ENCODE measurements around the gene CMYA5.

CMYA5 gene

GRCh38 chr5:79825802-79826201, 136.2 kb downstream of the CMYA5 start:
- Histone ChIP-seq H3K4me2 (no peak overlapping the region), H3K4me3 (IDR thresholded peaks at IDR 0.05; ENCODE audit: insufficient read depth, low read depth, low read length) (no peak overlapping the region), H3K9ac (no peak overlapping the region), H3K27ac (no peak overlapping the region), H3K79me2 (ENCODE audit: insufficient read depth, low read depth) (no peaks in the 10 kb centered on the region), H2AFZ (ENCODE audit: low read depth) (no peak overlapping the region), H3K4me1 (ENCODE audit: low read depth, poor library complexity, severe bottlenecking) (no peaks in the 10 kb centered on the region), H3K36me3 (ENCODE audit: insufficient read depth) (no peaks in the 10 kb centered on the region), H3K27me3 (ENCODE audit: insufficient read depth, low read depth) (no peaks in the 10 kb centered on the region), H4K20me1 (ENCODE audit: insufficient read depth) (no peaks in the 10 kb centered on the region)
- TF ChIP-seq, protein P1, sequence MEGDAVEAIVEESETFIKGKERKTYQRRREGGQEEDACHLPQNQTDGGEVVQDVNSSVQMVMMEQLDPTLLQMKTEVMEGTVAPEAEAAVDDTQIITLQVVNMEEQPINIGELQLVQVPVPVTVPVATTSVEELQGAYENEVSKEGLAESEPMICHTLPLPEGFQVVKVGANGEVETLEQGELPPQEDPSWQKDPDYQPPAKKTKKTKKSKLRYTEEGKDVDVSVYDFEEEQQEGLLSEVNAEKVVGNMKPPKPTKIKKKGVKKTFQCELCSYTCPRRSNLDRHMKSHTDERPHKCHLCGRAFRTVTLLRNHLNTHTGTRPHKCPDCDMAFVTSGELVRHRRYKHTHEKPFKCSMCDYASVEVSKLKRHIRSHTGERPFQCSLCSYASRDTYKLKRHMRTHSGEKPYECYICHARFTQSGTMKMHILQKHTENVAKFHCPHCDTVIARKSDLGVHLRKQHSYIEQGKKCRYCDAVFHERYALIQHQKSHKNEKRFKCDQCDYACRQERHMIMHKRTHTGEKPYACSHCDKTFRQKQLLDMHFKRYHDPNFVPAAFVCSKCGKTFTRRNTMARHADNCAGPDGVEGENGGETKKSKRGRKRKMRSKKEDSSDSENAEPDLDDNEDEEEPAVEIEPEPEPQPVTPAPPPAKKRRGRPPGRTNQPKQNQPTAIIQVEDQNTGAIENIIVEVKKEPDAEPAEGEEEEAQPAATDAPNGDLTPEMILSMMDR (conservative IDR thresholded peaks at IDR 0.05; ENCODE audit: low read depth, low read length), result no peak

DNA sequence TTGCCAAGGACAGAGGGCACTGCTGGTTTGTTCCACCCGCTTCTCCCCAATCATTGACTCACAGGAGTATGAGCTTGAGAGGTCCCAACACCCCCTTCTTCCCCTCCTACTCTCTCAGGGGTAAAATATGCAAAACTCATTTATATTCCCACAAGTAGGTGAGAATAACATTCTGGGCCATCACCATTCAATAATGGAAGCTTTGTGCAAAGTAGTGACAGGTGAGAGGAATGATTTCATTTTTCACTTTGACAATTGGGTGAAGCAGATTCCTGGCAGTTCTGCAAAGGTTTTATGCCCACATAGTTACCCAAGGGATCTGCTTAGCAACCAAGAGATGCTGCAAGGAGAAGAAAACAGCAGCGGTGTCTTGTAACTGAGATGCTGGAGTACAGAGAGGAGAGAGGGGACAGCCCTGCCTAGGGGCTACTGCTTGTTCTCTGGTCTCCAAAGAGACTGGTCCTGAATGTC, 137.6 kb downstream of the CMYA5 start:
- Histone ChIP-seq H3K9ac (no peak overlapping the region), H3K36me3 (ENCODE audit: insufficient read depth) (no peaks in the 10 kb centered on the region), H3K27ac (no peak overlapping the region), H3K79me2 (ENCODE audit: insufficient read depth, low read depth) (no peaks in the 10 kb centered on the region), H3K4me2 (no peak overlapping the region), H2AFZ (ENCODE audit: low read depth) (no peak overlapping the region), H3K4me3 (IDR thresholded peaks at IDR 0.05; ENCODE audit: insufficient read depth, low read depth, low read length) (no peak overlapping the region), H3K4me1 (ENCODE audit: low read depth, poor library complexity, severe bottlenecking) (no peaks in the 10 kb centered on the region), H4K20me1 (ENCODE audit: insufficient read depth) (no peaks in the 10 kb centered on the region), H3K27me3 (ENCODE audit: insufficient read depth, low read depth) (no peaks in the 10 kb centered on the region)
- TF ChIP-seq, protein P1 (conservative IDR thresholded peaks at IDR 0.05; ENCODE audit: low read depth, low read length), result no peak

GRCh38 chr5:79829260-79829659, 139.6 kb downstream of the CMYA5 start:
- H3K9ac ChIP-seq, result no peak overlapping the region
- H3K4me3 ChIP-seq (IDR thresholded peaks at IDR 0.05; ENCODE audit: insufficient read depth, low read depth, low read length), result no peak overlapping the region
- H3K79me2 ChIP-seq (ENCODE audit: insufficient read depth, low read depth), result no peaks in the 10 kb centered on the region
- H3K4me2 ChIP-seq, result no peak overlapping the region
- H2AFZ ChIP-seq (ENCODE audit: low read depth), result no peak overlapping the region
- H4K20me1 ChIP-seq (ENCODE audit: insufficient read depth), result no peaks in the 10 kb centered on the region
- no peak overlapping the region for H3K27ac ChIP-seq
- H3K27me3 ChIP-seq (ENCODE audit: insufficient read depth, low read depth), result no peaks in the 10 kb centered on the region
- no peaks in the 10 kb centered on the region for H3K4me1 ChIP-seq (ENCODE audit: low read depth, poor library complexity, severe bottlenecking)
- no peaks in the 10 kb centered on the region for H3K36me3 ChIP-seq (ENCODE audit: insufficient read depth)
- TF ChIP-seq, protein P1 (conservative IDR thresholded peaks at IDR 0.05; ENCODE audit: low read depth, low read length), result peak; percentile 31; the same call in 1 of the 2 replicates

- no peak overlapping the region for H3K4me3 ChIP-seq (IDR thresholded peaks at IDR 0.05; ENCODE audit: insufficient read depth, low read depth, low read length)
- H3K9ac ChIP-seq, result no peak overlapping the region
- H3K4me2 ChIP-seq, result no peak overlapping the region
- H3K27me3 ChIP-seq (ENCODE audit: insufficient read depth, low read depth), result no peaks in the 10 kb centered on the region
- H3K36me3 ChIP-seq (ENCODE audit: insufficient read depth), result no peaks in the 10 kb centered on the region
- H4K20me1 ChIP-seq (ENCODE audit: insufficient read depth), result no peaks in the 10 kb centered on the region
- H3K27ac ChIP-seq, result no peak overlapping the region
- no peaks in the 10 kb centered on the region for H3K4me1 ChIP-seq (ENCODE audit: low read depth, poor library complexity, severe bottlenecking)
- TF ChIP-seq, protein P1 (conservative IDR thresholded peaks at IDR 0.05; ENCODE audit: low read depth, low read length), result no peak
- H2AFZ ChIP-seq (ENCODE audit: low read depth), result no peak overlapping the region
- no peaks in the 10 kb centered on the region for H3K79me2 ChIP-seq (ENCODE audit: insufficient read depth, low read depth)
Observed at GRCh38 chr5:79831381-79832309, 142.0 kb downstream of the CMYA5 start.

Data from KMS-11 (cell line).